SH-SY5Y (cell line): ENCODE data around the gene TDRD12.

Experiments
- GATA2 ChIP-seq: IDR thresholded peaks from 2 replicates; pipeline ENCODE4 v1.6.1; 2011; ENCODE audit warnings: mild to moderate bottlenecking, low read depth, low read length
- GATA3 ChIP-seq: IDR thresholded peaks from 2 replicates; pipeline ENCODE4 v1.6.1; 2011; ENCODE audit warnings: low read depth, mild to moderate bottlenecking, low read length, moderate library complexity

DNA sequence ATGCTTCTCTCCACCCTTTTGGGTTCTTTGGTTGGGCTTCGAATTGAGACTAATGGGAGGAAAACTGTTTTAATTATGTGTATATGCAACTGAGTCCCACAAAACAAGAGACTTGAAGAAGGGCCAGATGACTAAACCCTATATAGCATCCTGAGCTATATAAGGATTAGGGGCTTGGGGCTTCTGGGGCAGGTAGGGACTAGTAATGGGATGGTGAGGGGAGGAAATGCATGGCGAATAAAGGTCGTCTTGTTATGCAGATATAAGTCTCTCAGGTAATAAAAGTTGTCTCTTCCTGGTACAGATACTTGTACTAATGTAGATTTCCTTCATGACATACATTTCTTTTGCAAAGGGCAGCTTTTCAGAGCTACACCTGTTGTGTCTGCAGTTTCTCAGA, 152.8 kb downstream of the TDRD12 start:
- no peak for TF ChIP-seq GATA2
- no peak for TF ChIP-seq GATA3
